Measurements from ENCODE around the gene RYR1.
"Not testable (repeated sequence)": the region's sequence is repeated elsewhere in the genome, so short reads cannot be mapped to it uniquely, and the experiment has no call there.

RYR1 gene

GRCh38 chr19:38517980-38518379 is 84.5 kb downstream of the RYR1 start:
- not testable (repeated sequence) for DNase-seq

DNA sequence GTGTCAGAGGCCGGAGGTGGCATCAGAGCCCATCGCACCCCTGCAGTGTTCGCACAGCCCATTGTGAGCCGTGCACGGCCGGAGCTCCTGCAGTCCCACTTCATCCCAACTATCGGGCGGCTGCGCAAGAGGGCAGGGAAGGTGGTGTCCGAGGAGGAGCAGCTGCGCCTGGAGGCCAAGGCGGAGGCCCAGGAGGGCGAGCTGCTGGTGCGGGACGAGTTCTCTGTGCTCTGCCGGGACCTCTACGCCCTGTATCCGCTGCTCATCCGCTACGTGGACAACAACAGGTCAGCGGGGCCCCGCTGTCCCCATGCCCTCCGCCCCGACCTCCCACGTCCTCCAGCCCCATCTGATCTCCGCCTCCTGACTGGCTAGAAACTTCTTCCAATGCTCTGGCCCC is 85.7 kb downstream of the RYR1 start:
- no peak for DNase-seq

DNA sequence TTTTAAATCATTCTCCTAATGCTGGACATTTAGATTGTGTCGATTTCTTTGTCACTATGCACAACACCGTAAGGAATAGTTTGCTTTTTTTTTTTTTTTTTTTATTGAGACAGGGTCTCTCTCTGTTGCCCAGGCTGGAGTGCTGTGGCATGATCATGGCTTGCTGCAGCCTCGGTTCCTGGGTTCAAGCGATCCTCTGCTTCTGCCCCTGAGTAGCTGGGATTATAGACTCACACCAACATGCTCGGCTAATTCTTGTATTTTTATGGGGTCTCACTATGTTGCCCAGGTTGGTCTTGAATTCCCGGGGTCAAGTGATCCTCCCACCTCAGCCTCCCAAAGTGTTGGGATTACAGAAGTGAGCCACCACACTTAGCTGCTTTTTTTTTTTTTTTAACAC is 86.5 kb downstream of the RYR1 start:
- no peak for DNase-seq

GRCh38 chr19:38522915-38523314 is 89.4 kb downstream of the RYR1 start:
- DNase-seq, result no peak

DNA sequence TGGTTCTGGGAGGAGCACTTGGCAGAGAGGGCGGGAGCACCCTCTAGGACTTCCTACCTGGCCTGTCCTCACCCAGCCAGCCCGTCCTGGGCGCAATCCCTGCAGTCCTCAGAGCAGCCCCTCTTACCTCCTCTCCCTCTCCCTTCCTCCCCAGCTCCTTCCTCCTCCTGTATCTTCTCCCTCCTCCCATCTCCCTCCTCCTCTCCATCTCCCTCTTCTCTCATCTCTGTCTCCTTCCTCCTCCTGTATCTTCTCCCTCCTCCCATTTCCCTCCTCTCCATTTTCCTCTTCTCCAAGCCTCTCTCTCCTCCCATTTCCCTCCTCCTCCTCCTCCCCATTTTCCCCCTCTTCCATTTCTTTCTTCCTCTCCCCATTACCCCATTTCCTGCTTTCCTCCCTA is 89.8 kb downstream of the RYR1 start:
- DNase-seq, result no peak

GRCh38 chr19:38524369-38524768 is 90.9 kb downstream of the RYR1 start:
- DNase-seq, result no peak

DNA sequence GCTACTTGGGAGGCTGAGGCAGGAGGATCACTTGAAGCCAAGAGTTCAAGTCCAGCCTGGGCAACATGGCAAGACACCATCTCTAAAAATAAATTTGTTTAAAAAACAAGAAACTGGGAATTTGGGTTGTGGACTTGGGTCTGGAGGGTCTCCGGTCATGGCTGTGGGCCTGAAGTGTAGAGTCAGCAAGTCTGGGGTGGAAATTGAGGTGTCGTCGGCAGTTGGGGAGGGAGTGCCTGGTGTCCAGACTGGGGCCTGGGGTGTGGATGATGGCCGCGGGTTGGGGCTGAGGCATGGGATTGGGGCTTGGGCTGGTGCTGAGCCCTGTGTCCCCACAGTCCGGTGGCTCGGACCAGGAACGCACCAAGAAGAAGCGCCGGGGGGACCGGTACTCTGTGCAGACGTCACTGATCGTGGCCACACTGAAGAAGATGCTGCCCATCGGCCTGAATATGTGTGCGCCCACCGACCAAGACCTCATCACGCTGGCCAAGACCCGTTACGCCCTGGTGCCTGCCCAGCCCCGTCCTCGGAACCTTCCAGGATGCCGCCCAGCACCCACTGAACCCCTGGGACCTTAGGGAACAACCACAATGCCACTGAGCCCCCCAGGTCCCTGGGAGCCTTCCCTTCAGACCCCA is 91.6 kb downstream of the RYR1 start:
- DNase-seq, result no peak

DNA sequence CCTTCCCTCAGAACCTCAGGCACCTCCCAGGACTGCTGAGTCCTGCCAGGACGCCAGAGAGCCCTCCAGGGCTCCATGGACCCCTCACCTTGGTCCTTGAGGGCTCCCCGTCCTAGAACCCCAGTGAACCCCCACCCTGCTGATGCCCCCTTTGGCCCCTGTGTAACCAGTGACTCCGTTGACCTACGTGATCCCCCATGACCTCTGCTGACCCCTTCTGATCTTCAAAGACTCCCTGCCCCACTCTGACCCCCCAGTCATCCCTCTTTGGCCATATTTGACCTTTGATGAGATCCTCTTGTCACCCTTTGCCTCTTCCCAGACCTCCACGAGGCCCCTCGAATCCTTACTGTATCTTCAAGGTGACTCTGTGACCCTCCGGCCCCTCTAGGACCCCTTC is 92.9 kb downstream of the RYR1 start:
- DNase-seq, result no peak

- peak; percentile 55 for DNase-seq
Measured at GRCh38 chr19:38527466-38528136, 94.1 kb downstream of the RYR1 start.

DNA sequence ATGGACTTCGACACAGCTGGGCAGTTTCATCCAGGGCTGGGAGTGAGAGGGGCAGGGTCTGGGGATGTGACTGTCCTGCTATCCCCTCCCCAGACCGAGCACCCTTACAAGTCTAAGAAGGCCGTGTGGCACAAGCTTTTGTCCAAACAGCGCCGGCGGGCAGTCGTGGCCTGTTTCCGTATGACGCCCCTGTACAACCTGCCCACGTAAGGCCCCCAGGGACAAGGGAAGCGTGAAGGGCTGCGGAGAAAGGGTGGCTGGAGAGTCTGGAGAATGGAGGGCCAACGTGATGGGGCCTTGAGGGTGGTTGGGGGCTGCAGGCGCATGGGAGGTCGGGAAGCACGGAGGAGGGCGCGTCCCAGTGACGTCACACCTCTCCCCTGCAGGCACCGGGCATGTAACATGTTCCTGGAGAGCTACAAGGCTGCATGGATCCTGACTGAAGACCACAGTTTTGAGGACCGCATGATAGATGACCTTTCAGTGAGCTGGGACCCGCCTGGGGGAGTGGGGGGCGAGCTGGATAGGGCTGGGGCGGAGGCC is 94.8 kb downstream of the RYR1 start:
- no peak for DNase-seq

DNA sequence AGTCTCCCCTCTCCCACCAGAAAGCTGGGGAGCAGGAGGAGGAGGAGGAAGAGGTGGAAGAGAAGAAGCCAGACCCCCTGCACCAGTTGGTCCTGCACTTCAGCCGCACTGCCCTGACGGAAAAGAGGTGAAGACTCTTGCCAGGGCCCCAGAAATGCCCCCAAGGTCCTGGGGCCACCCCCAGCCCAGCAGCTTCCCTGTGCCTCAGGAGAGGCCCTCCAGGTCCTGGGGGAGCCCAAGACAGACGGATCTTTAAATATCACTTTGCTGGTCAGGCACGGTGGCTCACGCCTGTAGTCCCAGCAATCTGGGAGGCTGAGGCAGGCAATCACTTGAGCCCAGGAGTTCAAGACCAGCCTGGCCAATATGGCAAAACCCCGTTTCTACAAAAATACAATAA is 95.4 kb downstream of the RYR1 start:
- DNase-seq, result no peak

- no peak for DNase-seq
Measured at GRCh38 chr19:38531515-38531914, 98.0 kb downstream of the RYR1 start.

- no peak for DNase-seq
Measured at GRCh38 chr19:38532939-38533338, 99.4 kb downstream of the RYR1 start.

GRCh38 chr19:38534574-38534973 is 101.1 kb downstream of the RYR1 start:
- DNase-seq, result no peak

- no peak for DNase-seq
Measured at GRCh38 chr19:38535212-38535611, 101.7 kb downstream of the RYR1 start.

GRCh38 chr19:38537071-38537936 is 103.8 kb downstream of the RYR1 start:
- DNase-seq, result no peak

GRCh38 chr19:38538386-38538785 is 104.9 kb downstream of the RYR1 start:
- no peak for DNase-seq

DNA sequence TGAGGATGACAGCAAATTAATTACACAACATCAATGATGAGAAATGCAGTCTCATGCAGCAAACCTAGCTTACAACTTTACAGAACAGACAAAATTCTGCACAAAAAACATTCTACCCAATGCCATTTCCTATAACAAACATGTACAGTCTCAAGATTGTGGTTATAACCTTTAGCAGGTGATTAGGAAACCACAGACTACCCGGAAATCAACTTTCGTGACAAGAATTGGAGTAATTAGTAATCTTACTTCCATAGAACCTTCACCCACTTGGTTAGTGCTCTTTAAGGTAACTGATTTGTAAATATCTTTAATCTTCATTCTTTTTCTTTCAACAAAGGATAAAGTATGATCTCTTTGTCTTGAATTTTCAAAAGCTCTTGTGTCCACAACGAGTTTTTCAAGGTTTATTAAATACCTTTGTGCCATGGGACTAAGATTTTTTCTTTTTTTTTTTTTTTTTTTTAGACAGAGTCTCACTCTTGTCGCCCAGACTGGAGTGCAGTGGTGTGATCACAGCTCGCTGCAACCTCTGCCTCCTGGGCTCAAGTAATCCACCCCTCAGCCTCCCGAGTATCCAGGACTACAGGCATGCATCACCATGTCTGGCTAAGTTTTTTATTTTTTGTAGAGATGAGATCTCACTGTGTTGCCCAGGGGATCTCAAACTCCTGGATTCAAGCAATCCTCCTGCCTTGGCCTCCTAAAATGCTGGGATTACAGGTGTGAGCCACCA is 105.5 kb downstream of the RYR1 start:
- DNase-seq, result peak; percentile 19

DNA sequence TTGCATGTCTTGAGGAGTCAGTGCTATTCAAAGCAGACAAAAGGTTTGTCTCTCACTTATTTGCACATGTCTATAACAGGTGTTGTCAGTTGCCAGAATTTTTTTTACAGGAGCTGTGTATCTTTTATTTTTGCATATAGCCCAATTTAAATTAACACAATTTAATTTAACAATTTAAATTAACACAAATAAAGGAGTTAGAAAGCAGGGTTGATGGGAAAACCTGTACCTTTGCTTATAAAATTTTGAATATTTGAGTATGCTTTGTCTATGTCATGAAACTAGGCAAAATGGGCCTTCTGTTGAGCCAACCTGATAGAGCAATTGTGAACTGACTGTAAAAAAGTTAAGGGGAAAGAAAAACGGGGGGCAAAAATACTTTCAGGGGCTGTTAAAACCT is 106.3 kb downstream of the RYR1 start:
- no peak for DNase-seq

GRCh38 chr19:38542040-38542439 is 108.5 kb downstream of the RYR1 start:
- no peak for DNase-seq

DNA sequence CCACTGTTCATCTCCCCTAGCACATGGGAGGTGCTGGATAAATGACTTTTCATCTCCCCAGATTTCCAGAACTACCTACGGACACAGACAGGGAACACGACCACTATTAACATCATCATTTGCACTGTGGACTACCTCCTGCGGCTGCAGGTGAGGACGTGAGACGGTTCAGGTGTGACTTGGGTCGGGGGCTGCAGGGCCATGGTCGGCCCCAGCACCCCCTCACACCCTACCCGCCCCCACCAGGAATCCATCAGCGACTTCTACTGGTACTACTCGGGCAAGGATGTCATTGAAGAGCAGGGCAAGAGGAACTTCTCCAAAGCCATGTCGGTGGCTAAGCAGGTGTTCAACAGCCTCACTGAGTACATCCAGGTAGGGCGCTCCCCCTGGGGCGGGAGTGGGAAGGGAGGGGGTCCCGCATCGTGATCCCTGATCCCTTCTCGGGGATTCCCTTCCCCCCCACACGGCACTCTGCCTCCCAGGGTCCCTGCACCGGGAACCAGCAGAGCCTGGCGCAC is 109.9 kb downstream of the RYR1 start:
- DNase-seq, result no peak

DNA sequence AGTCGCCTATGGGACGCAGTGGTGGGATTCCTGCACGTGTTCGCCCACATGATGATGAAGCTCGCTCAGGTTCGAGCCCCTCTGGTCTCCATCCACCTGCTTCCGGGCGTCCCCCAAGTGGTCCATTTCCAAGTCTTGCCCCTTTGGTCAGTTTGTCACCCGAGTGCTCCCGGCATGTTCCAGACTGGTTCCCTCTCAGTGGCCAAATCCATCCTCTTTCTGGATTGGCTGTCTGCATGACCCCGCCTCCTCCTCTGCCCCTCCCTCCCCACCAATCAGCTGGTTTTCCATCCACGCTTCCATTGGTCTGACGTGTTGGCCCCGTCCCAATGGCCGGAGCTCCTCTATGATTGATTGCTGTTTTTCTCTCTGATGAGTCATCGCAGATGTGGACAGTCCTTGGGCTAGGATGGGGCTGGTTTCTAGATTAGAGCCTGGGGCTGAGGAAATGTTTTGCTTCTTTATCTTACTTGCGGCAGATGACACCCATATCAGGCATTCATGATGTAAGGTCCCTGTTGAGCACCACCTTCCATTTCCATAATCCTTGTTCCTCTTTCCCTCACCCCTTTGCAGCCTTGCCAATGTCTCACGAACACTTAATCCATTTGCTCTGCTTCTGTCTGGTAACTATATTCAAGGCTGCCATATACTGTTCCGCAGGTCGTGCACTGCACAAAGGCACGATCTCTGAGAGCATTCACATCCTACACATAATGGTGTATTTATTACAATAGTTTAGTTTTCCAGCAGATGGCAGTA is 110.5 kb downstream of the RYR1 start:
- peak; percentile 97 for DNase-seq

All from hematopoietic multipotent progenitor cell treated with erythropoietin and hydrocortisone succinate and interleukin-3 and kit ligand, for 6 days (in vitro differentiated cells).